IPS DF 19.7 (cell line): ENCODE data around the gene CDCA7.
"Not testable (repeated sequence)": the region's sequence is repeated elsewhere in the genome, so short reads cannot be mapped to it uniquely, and the experiment has no call there.

Experiments used
- DNase-seq: peaks from one replicate; pipeline ENCODE4 v3.0.0-alpha.2; 2013; ENCODE audit warnings: low read depth, low spot score

Gene CDCA7

GRCh38 chr2:173402405-173402974 is 47.8 kb downstream of the CDCA7 start:
- DNase-seq, result peak; percentile 70

- no peak for DNase-seq
These were observed 50.4 kb downstream of the CDCA7 start for GRCh38 chr2:173404841-173405750.

GRCh38 chr2:173407176-173407575 is 52.5 kb downstream of the CDCA7 start:
- no peak for DNase-seq

- no peak for DNase-seq
These were observed 53.0 kb downstream of the CDCA7 start for GRCh38 chr2:173407646-173408045.

- DNase-seq, result no peak
These were observed 55.9 kb downstream of the CDCA7 start for GRCh38 chr2:173410579-173410978.

- no peak for DNase-seq
These were observed 58.0 kb downstream of the CDCA7 start for GRCh38 chr2:173412628-173413027.

GRCh38 chr2:173414823-173415322 is 60.2 kb downstream of the CDCA7 start:
- DNase-seq, result no peak

- no peak for DNase-seq
These were observed 61.0 kb downstream of the CDCA7 start for GRCh38 chr2:173415431-173416381.

GRCh38 chr2:173416415-173417152 is 61.9 kb downstream of the CDCA7 start:
- not testable (repeated sequence) for DNase-seq

GRCh38 chr2:173417341-173417740 is 62.7 kb downstream of the CDCA7 start:
- DNase-seq, result no peak

GRCh38 chr2:173417802-173418201 is 63.1 kb downstream of the CDCA7 start:
- DNase-seq, result no peak
